Breast epithelium (tissue), 3 donors: Measurements from ENCODE around the gene NTHL1.

Experiments
- POLR2A ChIP-seq: fragments of 450-650 bp; IDR thresholded peaks from one replicate; pipeline ENCODE4 v1.6.1; 2016; ENCODE audit warnings: antibody characterized with exemption, mild to moderate bottlenecking, moderate library complexity
- POLR2AphosphoS5 ChIP-seq, 3 donors: sonication (generic); formaldehyde crosslinking; IDR thresholded peaks; one replicate each; pipeline ENCODE4 v1.6.1; 2017; ENCODE audit warnings: antibody characterized with exemption in 3 of 3
- TF ChIP-seq, protein P1 (sequence below), 3 donors: fragments of 450-650 bp; IDR thresholded peaks; one replicate each; pipeline ENCODE4 v1.5.1; 2016 to 2017; ENCODE audit warnings: antibody characterized with exemption in 3 of 3, mild to moderate bottlenecking in 3 of 3, moderate library complexity in 3 of 3

GRCh38 chr16:2083876-2084780, 36.5 kb upstream of the NTHL1 start:
- TF ChIP-seq, protein P1, sequence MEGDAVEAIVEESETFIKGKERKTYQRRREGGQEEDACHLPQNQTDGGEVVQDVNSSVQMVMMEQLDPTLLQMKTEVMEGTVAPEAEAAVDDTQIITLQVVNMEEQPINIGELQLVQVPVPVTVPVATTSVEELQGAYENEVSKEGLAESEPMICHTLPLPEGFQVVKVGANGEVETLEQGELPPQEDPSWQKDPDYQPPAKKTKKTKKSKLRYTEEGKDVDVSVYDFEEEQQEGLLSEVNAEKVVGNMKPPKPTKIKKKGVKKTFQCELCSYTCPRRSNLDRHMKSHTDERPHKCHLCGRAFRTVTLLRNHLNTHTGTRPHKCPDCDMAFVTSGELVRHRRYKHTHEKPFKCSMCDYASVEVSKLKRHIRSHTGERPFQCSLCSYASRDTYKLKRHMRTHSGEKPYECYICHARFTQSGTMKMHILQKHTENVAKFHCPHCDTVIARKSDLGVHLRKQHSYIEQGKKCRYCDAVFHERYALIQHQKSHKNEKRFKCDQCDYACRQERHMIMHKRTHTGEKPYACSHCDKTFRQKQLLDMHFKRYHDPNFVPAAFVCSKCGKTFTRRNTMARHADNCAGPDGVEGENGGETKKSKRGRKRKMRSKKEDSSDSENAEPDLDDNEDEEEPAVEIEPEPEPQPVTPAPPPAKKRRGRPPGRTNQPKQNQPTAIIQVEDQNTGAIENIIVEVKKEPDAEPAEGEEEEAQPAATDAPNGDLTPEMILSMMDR (IDR thresholded peaks at IDR 0.05) = no peak
- no peak for TF ChIP-seq POLR2AphosphoS5 (IDR thresholded peaks at IDR 0.05)
- no peak for TF ChIP-seq POLR2A
